Measurements from ENCODE around the gene SAMD14. TPM values are rescaled to one million over a fixed set of nuclear protein-coding genes. Genes with fewer than 3 reads are reported as not detected.
A peak's percentile ranks its signal among the peaks of the same experiment; 100 is the strongest.

Gene SAMD14
- total RNA-seq, result 21.2 TPM

DNA sequence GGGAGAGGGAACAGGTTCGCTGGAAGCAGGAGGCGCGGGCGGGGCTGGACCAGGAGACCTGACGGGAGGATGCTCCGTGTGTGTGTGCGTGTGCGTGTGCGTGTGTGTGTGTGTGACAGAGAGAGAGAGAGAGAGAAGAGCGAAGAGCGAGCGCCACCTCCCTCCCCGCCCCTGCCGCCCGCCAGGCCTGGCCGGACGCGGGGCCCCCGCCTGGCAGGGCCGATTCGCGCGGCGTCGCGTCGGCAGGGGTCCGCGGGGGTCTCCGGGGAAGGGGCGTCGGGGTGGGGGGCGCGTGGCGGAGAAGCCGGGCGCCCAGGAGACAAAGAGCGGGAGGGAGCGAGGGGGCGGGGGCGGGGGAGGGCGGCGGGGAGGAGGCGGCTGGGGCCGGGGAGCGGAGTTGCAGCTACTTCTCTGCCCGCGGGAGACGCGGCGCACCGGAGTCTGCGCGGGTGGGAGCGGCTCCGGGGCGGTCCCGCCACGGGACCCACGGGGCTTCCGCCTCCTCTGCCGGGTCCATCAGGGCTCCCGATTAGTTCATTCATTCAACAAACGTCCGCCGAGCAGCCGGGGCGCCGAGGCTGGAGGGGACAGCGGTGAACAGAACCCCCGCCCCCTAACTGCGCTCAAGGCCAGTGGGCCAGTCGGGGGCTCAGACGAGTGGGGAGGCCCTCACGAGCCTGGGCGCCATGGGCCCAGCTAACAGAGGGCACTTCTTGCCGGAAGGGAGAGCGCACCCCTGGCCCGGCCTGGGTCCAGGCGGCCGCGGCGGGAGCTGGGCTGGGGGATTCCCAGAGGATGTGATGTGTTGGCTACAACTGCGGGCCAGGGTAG, at the start of gene SAMD14:
Gene SAMD14 (minus strand): TSS at position 433 of the 831 bp plus-strand sequence. CDS start 5,201 bp downstream, outside the sequence.
- peak; percentile 73 to 83 for DNase-seq (ENCODE audit: low spot score in 2 of 2)
- FAIRE-seq, result no peak

DNA sequence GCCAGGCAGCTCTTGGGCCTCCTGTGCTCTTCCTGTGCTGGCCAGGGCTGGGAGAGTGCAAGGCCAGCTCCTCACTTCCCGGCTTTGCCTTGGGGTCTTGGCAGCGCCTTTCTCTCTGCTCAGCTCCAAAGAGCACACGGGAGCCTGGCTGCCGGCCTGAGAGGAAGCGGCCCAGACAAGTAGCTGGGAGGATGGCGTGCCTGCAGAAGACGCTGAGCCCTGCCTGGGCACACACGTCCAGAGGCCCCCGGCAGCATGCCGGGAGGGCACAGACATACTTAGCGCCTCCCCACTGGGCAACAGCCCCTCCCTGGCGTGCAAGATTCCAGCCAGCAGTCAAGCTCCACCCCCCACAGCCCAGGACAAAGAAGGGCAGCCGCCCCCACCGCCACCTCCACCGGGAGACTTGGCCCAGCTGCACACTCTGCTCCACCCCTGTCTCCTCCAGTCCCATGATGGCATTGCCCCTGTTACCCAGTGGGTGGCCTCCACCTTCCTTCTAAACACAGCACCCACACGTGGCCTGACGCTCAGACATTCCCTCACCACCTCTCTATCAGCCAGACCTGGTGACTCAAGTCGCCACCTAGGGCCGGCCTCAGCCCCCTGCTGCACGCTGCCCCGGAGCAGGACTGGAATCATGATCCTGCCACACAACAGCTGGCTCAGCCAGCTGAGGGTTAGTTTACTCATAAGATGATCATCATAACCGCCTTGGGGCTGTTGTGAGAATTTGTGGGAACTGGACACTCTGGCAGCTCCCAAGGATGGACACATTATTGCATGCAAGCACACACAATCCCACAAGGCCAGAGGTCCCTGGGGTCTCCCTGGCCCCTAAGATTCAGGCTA, 48.2 kb upstream of the SAMD14 start:
- DNase-seq (ENCODE audit: low spot score in 2 of 2), result peak; percentile 36 to 46
- FAIRE-seq, result no peak

DNA sequence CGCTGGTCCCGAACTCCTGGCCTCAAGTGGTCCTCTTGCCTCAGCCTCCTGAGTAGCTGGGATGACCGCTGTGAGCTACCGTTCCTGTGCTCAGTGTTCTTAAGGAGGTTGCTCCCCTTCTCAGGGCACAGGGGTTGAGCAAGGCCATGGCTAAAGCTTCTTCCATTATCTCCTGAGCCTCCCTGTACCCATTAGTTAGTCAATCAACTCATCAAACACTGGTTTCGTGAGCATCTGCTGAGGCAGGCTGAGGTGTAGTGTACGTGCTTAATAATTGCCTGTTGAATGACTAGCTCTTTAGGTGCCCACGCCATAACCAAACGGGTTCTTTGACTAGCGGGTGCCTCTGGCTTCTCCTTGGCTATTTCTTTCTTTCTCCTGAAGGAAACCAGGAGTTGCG, 47.5 kb upstream of the SAMD14 start:
- FAIRE-seq (no peak), DNase-seq (ENCODE audit: low spot score in 2 of 2) (no peak)

GRCh38 chr17:50176559-50177357, 46.8 kb upstream of the SAMD14 start:
- FAIRE-seq (no peak), DNase-seq (ENCODE audit: low spot score in 2 of 2) (no peak)

GRCh38 chr17:50175035-50175807, 45.3 kb upstream of the SAMD14 start:
- DNase-seq (ENCODE audit: low spot score in 2 of 2), result no peak
- no peak for FAIRE-seq

DNA sequence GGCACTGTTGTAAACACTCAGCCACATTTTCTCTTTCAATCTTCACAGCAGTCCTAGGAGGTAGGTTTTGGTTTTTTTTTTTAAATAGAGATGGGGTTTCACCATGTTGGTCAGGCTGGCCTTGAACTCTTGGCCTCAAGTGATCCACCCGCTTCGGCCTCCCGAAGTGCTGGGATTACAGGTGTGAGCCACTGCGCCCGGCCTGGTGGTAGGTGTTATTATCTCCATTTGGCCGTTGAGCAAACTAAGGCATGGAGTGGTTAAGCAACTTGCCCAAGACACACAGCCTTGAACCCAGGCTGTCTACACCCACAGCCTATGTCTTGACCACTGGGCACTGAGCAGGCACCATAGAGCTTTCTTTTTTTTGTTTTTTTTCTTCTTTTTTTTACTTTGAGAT, 44.5 kb upstream of the SAMD14 start:
- no peak for DNase-seq (ENCODE audit: low spot score in 2 of 2)

DNA sequence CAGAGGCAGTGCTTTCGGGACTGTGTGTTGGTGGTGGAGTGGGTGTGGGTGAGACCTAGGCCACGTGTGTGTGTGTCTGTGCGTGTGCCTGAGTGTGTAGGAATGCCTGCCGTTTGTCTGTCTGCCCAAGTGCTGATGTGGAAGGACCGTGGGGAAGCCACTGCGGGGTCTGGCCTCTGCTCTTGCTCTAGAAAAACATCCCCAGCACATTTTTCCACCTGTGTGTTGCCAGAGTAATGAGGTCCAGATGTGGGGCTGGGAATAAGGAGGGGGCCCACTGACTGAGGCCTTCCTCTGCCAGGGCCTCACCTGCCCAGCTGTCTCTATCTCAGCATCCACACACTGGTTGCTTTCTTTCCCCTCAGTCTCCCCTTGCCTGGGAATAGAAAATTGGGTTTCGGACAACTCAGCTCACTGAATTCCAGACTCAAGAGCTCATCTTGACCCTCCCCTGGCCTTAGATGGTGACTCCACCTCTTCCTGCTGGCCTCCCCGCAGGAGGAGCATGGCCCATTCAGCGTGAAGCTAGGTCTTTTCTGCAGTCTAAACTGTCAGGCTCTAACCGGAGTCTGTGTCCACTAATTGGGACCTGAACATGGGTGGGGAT, 43.5 kb upstream of the SAMD14 start:
- DNase-seq (ENCODE audit: low spot score in 2 of 2) (no peak), FAIRE-seq (no peak)

More for the DNA sequence above, 44.5 kb upstream of the SAMD14 start:
- FAIRE-seq, result no peak

GRCh38 chr17:50172936-50173334, 43.0 kb upstream of the SAMD14 start:
- DNase-seq (ENCODE audit: low spot score in 2 of 2) (no peak), FAIRE-seq (no peak)

GRCh38 chr17:50172130-50172529, 42.2 kb upstream of the SAMD14 start:
- FAIRE-seq, result no peak

DNA sequence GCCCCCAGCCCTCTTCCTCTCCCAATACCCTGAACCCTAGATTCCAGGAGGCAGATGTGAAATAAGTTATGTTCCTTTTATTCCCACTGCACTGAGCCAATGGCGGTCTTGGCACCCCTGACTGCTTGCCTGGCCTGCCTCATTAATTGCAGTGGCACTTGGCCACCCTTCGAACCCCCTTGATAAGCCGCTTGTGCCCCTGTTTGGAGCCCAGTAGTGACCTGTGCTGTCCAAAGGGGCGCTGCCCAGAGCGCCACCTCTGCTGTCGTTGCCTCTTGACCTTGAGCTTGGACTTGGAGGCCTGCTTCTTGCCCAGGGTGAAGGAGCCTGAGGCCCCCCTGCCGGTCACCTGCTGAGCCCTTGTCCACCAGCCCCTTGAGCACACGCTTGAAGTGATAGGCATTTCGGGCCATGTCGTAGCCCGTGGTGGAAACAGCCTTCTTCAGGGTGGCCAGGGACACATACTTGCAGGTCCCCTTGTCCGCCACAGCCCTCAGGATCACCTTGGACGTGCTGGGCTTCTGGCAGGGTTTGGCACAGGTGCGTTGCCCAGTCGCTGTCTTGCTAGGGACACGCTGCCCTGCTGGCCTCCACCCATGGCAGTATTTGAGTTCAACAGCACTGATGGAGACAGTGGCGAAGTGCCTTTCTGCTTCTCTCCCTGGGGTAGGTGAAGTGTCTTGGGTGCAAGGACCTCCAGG, 41.6 kb upstream of the SAMD14 start:
- no peak for DNase-seq (ENCODE audit: low spot score in 2 of 2)

More at GRCh38 chr17:50172130-50172529, 42.2 kb upstream of the SAMD14 start:
- no peak for DNase-seq (ENCODE audit: low spot score in 2 of 2)

GRCh38 chr17:50170662-50171370, 40.9 kb upstream of the SAMD14 start:
- no peak for FAIRE-seq
- no peak for DNase-seq (ENCODE audit: low spot score in 2 of 2)

More for the DNA sequence above, 41.6 kb upstream of the SAMD14 start:
- no peak for FAIRE-seq

DNA sequence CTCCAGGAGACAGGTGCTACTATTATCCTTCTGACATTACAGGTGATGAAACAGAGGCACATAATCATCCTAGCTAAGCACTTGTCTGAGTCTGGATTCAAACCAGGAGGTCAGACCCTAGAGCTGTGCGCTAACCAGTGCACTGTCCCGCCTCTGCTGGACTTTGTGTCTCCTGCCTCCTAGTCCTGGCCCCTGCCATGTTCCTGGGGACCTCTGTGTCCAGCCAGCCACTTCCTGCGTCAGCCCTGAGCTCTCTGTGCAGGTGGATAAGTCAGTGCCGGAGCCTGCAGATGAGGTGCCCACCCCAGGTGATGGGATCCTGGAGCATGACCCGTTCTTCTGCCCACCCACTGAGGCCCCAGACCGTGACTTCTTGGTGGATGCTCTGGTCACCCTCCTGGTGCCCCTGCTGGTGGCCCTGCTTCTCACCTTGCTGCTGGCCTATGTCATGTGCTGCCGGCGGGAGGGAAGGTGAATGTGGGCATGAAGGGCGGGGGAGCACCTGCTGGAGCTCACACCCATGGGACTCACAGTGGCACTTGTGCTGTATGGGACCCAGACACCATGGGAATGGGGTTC, 40.0 kb upstream of the SAMD14 start:
- no peak for DNase-seq (ENCODE audit: low spot score in 2 of 2)
- no peak for FAIRE-seq

GRCh38 chr17:50169121-50169764, 39.3 kb upstream of the SAMD14 start:
- no peak for FAIRE-seq

GRCh38 chr17:50168319-50168718, 38.4 kb upstream of the SAMD14 start:
- no peak for DNase-seq (ENCODE audit: low spot score in 2 of 2)

More at GRCh38 chr17:50169121-50169764, 39.3 kb upstream of the SAMD14 start:
- DNase-seq (ENCODE audit: low spot score in 2 of 2), result peak; percentile 59 to 75

DNA sequence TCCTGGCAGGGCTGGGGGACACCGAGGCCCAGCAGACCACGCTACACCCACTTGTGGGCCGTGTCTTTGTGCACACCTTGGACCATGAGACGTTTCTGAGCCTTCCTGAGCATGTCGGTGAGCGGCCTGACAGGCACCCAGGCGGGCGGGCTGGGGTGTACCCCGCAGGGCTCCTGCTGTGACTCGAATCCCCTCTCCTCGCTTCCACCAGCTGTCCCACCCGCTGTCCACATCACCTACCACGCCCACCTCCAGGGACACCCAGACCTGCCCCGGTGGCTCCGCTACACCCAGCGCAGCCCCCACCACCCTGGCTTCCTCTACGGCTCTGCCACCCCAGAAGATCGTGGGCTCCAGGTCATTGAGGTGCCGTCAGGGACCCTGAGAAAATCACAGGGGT, 37.4 kb upstream of the SAMD14 start:
- DNase-seq (ENCODE audit: low spot score in 2 of 2) (no peak), FAIRE-seq (no peak)

More at GRCh38 chr17:50168319-50168718, 38.4 kb upstream of the SAMD14 start:
- no peak for FAIRE-seq

- FAIRE-seq, result no peak
- no peak for DNase-seq (ENCODE audit: low spot score in 2 of 2)
Observed at GRCh38 chr17:50166518-50167181, 36.7 kb upstream of the SAMD14 start.
